Parietal lobe (tissue), 2 donors: ENCODE measurements around the gene CHKA. TPM values are rescaled to one million over a fixed set of nuclear protein-coding genes. Genes with fewer than 3 reads are reported as not detected.

Source experiments
- small RNA-seq: library from RNA; depleted of rRNA; stranded (forward); fragments of <200 nt; gene quantifications from one replicate; pipeline ENCODE3, GENCODE V24; 2014; ENCODE audit warnings: low replicate concordance
- total RNA-seq: library from RNA; depleted of rRNA; stranded (reverse); fragments of >200 nt; gene quantifications from one replicate; pipeline ENCODE4 v1.2.3, GENCODE V29; 2014

Gene CHKA
- 72.0 TPM for total RNA-seq

GRCh38 chr11:68121067-68121899 is at the start of gene CHKA:
TSS of gene CHKA (minus strand) at chr11:68121388. CDS start at chr11:68121177, 211 bp downstream.

GRCh38 chr11:68038718-68039525 is 82.3 kb downstream of the CHKA start, which contains the start of gene TCIRG1:
TSS of gene TCIRG1 (plus strand) at chr11:68039025. CDS start at chr11:68041272, 2,247 bp downstream.

DNA sequence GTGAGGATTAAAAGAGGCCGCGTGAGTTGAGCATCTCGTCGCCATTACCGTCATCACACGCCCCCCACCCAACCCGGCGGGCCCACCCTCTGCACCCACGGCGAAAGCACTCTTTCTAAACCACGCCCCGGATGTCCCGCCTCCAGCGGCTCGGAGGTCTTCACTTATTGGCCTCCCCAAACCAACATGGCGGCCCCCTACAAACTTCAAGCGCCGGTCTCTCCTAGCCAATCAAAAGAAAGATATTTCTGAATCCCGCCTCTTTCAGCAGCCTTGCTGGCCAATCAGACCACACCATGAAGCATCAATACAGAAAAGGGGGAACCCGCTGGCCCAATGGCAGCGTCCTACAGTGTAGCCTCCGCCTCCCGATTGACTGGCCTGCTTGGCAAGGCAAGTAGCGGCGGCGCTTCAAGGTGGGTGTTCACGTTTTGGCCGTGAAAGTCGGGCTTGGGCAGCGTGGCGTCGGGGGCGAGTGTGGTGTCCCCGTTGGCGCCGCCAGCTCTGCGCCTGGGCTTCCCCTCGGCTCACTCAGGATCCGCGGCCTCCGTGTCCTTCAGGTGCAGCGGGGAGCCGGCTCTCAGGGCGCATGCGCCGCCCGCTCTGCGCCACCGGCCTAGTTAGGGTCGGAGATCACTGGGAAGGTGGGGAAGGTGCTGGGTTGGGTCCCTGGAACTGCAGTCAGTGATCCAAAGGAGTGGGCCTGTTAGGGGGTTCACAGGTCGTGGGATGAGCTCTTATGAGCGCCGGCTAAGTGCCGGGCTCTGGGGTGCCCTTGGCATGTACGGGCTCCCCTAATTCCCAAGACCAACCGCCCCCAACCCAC is 90.7 kb downstream of the CHKA start, which contains the start of gene NDUFS8:
TSS of gene NDUFS8 (plus strand) at position 364 of the 826 bp plus-strand sequence. CDS start 1,471 bp downstream, outside the sequence.

DNA sequence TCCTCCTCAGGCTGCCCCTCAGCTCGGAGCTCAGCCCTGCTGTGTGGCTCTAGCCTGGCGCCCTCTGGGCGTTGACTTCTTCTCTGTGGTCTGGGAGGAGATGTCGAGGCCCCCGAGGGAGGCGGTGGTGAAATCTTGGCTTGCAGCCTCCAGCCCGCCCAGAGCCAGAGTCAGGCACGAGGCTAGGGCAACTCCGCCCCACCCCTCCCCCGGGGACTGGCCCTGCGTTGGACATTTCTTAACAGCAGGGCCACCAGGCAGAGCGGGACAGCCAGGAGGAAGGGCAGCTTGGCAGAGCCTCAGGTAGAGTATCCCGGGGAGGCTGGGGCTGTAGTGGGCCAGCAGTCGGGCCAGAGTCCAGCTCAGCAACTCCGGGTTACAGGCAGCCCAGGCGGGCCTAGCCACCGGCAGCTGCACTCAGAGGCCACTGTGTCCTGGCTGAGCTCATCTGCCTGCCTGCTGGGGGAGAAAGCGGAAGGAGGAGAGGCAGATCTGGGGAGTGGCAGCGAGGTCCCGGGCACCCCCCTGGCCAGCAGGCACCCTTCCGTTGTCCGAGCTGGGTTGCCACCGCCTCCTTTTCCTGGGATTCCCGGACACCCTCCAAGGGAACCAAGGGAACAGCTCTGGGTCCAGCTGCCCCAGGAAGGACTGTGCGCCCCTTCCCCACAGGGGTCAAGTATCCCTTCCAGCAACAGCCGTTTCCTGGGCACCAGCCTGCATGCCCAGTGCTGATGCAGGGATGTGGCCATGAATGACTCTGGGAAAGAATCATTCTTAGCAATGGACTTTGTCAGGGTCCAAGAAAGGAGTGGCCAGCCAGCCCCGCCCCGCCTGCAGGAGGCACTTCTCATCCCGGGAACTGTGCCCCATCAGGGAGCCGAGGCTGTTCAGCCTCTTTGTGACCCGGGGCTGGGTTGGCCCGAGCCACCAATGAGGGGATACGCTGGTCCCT is 110.8 kb downstream of the CHKA start, which contains the start of gene ALDH3B1:
TSS of gene ALDH3B1 (plus strand) at position 238 of the 952 bp plus-strand sequence. CDS start 4,971 bp downstream, outside the sequence.

GRCh38 chr11:68003846-68004550 is 117.2 kb downstream of the CHKA start, which contains the start of gene UNC93B1:
TSS of gene UNC93B1 (minus strand) at chr11:68004097. CDS start at chr11:68004043, 54 bp downstream.

Small RNAs within 50 kb of the gene (small RNA-seq; reads per million reads assigned to genes)
- not detected for gene MIR6753

Other genes with a start within 250 kb of the CHKA start
- gene UNC93B1, start 117.3 kb downstream of the CHKA start, total RNA-seq, result 3.4 TPM
- 0.31 TPM for gene ALDH3B1, start 111.1 kb downstream of the CHKA start, total RNA-seq
- 57.3 TPM for gene NDUFS8, start 90.7 kb downstream of the CHKA start, total RNA-seq
- gene TCIRG1, start 82.4 kb downstream of the CHKA start, total RNA-seq, result 4.7 TPM
- 164 TPM for gene KMT5B, start 91.9 kb upstream of the CHKA start, total RNA-seq
- gene C11orf24, start 150.6 kb upstream of the CHKA start, total RNA-seq, result 15.3 TPM
- gene LRP5, start 191.2 kb upstream of the CHKA start, total RNA-seq, result 25.4 TPM